ENCODE measurements around the gene NUPR1.

GRCh38 chr16:28556914-28557320 is 18.1 kb upstream of the NUPR1 start:
- TF ChIP-seq, protein P1, sequence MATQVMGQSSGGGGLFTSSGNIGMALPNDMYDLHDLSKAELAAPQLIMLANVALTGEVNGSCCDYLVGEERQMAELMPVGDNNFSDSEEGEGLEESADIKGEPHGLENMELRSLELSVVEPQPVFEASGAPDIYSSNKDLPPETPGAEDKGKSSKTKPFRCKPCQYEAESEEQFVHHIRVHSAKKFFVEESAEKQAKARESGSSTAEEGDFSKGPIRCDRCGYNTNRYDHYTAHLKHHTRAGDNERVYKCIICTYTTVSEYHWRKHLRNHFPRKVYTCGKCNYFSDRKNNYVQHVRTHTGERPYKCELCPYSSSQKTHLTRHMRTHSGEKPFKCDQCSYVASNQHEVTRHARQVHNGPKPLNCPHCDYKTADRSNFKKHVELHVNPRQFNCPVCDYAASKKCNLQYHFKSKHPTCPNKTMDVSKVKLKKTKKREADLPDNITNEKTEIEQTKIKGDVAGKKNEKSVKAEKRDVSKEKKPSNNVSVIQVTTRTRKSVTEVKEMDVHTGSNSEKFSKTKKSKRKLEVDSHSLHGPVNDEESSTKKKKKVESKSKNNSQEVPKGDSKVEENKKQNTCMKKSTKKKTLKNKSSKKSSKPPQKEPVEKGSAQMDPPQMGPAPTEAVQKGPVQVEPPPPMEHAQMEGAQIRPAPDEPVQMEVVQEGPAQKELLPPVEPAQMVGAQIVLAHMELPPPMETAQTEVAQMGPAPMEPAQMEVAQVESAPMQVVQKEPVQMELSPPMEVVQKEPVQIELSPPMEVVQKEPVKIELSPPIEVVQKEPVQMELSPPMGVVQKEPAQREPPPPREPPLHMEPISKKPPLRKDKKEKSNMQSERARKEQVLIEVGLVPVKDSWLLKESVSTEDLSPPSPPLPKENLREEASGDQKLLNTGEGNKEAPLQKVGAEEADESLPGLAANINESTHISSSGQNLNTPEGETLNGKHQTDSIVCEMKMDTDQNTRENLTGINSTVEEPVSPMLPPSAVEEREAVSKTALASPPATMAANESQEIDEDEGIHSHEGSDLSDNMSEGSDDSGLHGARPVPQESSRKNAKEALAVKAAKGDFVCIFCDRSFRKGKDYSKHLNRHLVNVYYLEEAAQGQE (IDR thresholded peaks at IDR 0.05; ENCODE audit: borderline replicate concordance in 1 of 2, low read depth in 1 of 2, low read length in 2 of 2) = no peak
- TF ChIP-seq POLR2A (IDR thresholded peaks at IDR 0.05; ENCODE audit: insufficient read depth in 1 of 2, low read depth in 2 of 2, low read length in 2 of 2) = no peak
- TF ChIP-seq, protein P2, sequence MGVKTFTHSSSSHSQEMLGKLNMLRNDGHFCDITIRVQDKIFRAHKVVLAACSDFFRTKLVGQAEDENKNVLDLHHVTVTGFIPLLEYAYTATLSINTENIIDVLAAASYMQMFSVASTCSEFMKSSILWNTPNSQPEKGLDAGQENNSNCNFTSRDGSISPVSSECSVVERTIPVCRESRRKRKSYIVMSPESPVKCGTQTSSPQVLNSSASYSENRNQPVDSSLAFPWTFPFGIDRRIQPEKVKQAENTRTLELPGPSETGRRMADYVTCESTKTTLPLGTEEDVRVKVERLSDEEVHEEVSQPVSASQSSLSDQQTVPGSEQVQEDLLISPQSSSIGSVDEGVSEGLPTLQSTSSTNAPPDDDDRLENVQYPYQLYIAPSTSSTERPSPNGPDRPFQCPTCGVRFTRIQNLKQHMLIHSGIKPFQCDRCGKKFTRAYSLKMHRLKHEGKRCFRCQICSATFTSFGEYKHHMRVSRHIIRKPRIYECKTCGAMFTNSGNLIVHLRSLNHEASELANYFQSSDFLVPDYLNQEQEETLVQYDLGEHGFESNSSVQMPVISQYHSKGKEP (CRISPR knock-in tag; IDR thresholded peaks at IDR 0.05) = no peak
- no peak for TF ChIP-seq ZSCAN20 (CRISPR knock-in tag; IDR thresholded peaks at IDR 0.05; ENCODE audit: borderline replicate concordance)
- TF ChIP-seq NR2F1 (CRISPR knock-in tag; IDR thresholded peaks at IDR 0.05) = no peak
- no peak for TF ChIP-seq TARDBP (CRISPR knock-in tag; IDR thresholded peaks at IDR 0.05)
- TF ChIP-seq, protein P3, sequence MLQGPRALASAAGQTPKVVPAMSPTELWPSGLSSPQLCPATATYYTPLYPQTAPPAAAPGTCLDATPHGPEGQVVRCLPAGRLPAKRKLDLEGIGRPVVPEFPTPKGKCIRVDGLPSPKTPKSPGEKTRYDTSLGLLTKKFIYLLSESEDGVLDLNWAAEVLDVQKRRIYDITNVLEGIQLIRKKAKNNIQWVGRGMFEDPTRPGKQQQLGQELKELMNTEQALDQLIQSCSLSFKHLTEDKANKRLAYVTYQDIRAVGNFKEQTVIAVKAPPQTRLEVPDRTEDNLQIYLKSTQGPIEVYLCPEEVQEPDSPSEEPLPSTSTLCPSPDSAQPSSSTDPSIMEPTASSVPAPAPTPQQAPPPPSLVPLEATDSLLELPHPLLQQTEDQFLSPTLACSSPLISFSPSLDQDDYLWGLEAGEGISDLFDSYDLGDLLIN (CRISPR knock-in tag; IDR thresholded peaks at IDR 0.05; ENCODE audit: borderline replicate concordance) = no peak
- no peak for TF ChIP-seq NBN (conservative IDR thresholded peaks at IDR 0.05)
